Body of pancreas (tissue), 4 donors: ENCODE data around the gene NR0B1. TPM values are rescaled to one million over a fixed set of nuclear protein-coding genes. Genes with fewer than 3 reads are reported as not detected.

Experiments
- ATAC-seq: fragments of 150-250 bp; one replicate; pipeline ENCODE4 v1.9.1; 2016
- DNase-seq, 4 donors: peaks; one replicate each; pipeline ENCODE4 v3.0.0-alpha.2; 2019
- H3K27ac ChIP-seq, 4 donors: fragments of 200-600 bp; sonication (generic); 1 replicate in 3 of 4; 2 replicates in 1 of 4; pipeline versions ENCODE4 v1.5.1 to v1.6.1; 2016 to 2019; ENCODE audit warnings: mild to moderate bottlenecking in 1 of 4, mixed read lengths in 1 of 4, moderate library complexity in 1 of 4
- H3K27me3 ChIP-seq, 2 donors: fragments of 200-600 bp; sonication (generic); one replicate each; pipeline ENCODE4 v1.6.0; 2016; ENCODE audit warnings: mild to moderate bottlenecking in 1 of 2
- H3K36me3 ChIP-seq, 2 donors: fragments of 200-600 bp; sonication (generic); replicated peaks in 1 of 2; 2 replicates each; pipeline ENCODE4 v1.5.1; 2016; ENCODE audit warnings: low read depth in 2 of 2; ENCODE audit not compliant: insufficient read depth in 1 of 2
- H3K4me1 ChIP-seq: fragments of 200-600 bp; sonication (generic); one replicate; pipeline ENCODE4 v1.6.0; 2016
- H3K4me3 ChIP-seq, 2 donors: fragments of 200-600 bp; sonication (generic); 1 replicate in 1 of 2; 2 replicates in 1 of 2; pipeline ENCODE4 v1.5.1; 2016 to 2019
- H3K9me3 ChIP-seq, 3 donors: fragments of 200-600 bp; sonication (generic); 1 replicate in 2 of 3; 2 replicates in 1 of 3; pipeline ENCODE4 v1.5.1; 2016
- CTCF ChIP-seq, 7 experiments: fragments of 450-650 bp in 4 of 7; fragments of 200-600 bp in 3 of 7; sonication (generic) in 3 of 7; IDR thresholded peaks; one replicate each; pipeline ENCODE4 v1.5.1; 2016 to 2019; ENCODE audit warnings: antibody characterized with exemption in 7 of 7
- POLR2A ChIP-seq, 3 donors: fragments of 450-650 bp; IDR thresholded peaks; one replicate each; pipeline ENCODE4 v1.6.1; 2016; ENCODE audit warnings: antibody characterized with exemption in 3 of 3, mild to moderate bottlenecking in 2 of 3
- WGBS, 2 donors: methylation state at CpG; one replicate each; pipeline ENCODE4 v1.1.5; 2017; 5-methylcytosine and 5-hydroxymethylcytosine counted together
- intact Hi-C: fragments of 100-400 bp; cut with DNase I; formaldehyde crosslinking; loops from one replicate; pipeline ENCODE4 v1.15.1; 2023
- total RNA-seq, 2 donors: library from RNA; depleted of rRNA; stranded (reverse); fragments of >200 nt; gene quantifications; one replicate each; pipeline ENCODE4 v1.1.0, GENCODE V29; 2016

Gene NR0B1
- total RNA-seq, 2 donors from 2014 or later = 0.78 TPM; not detected in 1

DNA sequence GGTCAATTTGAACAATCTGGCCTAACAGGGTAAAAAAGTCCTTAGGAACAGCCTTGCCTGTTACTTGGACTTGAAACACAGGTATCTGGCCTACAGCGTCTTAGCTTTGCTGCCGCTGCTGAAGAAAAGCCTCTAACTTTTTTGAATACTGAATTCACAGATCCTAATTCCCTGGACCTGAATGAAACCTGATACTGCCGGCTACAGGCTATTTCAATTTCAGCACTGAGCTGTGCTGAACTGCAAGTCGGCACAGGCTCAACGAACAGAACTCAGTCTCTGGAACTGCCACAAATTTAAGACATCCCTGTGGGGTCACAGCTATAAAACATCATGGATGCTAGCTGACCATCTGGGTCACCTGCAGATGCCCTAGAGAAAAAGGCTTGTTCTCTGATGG lies 7.2 kb downstream of the NR0B1 start:
- Histone ChIP-seq H3K4me1 (no peaks in the 10 kb centered on the region), H3K9me3 (no peaks in the 10 kb centered on the region), H3K4me3 (no peak overlapping the region), H3K27me3 (no peaks in the 10 kb centered on the region), H3K27ac (no peak overlapping the region), H3K36me3 (no peaks in the 10 kb centered on the region)
- intact Hi-C loops = no loop called here
- WGBS, 2 donors = 10 to 26% methylated on average over 2 to 5 of the region's 5 CpGs
- ATAC-seq (no peak), DNase-seq (no peak)
- no peak for TF ChIP-seq POLR2A (IDR thresholded peaks at IDR 0.05)
- no peak for TF ChIP-seq CTCF (IDR thresholded peaks at IDR 0.05)

GRCh38 chrX:30301208-30301607 lies 8.0 kb downstream of the NR0B1 start:
- ATAC-seq = no peak
- H3K4me1 ChIP-seq = peaks cover 4% of the 10 kb centered on the region
- no peak overlapping the region for H3K4me3 ChIP-seq
- no peaks in the 10 kb centered on the region for H3K27me3 ChIP-seq
- no peak overlapping the region for H3K27ac ChIP-seq
- H3K9me3 ChIP-seq = no peaks in the 10 kb centered on the region
- no peak for DNase-seq
- intact Hi-C loops = no loop called here
- TF ChIP-seq CTCF (IDR thresholded peaks at IDR 0.05) = no peak
- H3K36me3 ChIP-seq = no peaks in the 10 kb centered on the region

DNA sequence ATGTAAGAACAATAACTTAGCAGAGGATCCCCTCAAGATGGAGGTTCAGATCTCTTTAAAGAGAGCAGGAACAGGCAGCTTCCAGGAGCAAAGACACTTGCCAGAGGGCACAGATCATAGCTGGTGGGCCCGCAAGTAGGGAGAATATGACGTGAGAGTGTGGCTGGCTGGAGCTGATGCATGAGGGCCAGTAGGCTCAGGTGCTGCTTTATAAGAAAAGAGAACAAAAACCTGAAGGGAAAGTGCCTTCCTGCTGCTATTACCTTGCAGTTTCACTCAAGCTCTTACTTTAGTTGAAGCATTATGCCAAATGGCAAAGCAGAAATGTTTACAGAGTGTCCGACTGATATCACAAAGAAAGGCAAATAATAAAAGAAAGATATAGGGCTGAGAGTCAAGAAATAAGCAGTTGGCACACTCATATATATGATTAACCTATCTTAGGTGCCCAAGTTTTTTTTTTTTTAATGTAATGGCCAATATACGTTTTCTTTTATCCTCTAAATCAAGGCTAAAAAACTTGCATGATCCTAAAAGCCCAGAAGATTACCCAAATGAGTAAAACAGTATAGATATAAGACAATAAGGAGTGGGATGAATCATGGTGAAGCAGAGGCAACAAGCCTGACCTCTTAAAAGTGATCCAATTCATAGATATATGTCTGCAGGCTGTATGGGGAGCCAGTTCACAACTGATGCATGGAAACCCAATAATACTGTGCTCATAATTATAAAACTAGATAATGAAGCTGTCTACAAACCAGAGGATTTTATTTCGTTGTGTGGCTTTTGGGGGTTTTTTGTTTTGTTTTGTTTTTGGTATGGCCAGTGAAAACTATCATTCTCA lies 12.6 kb downstream of the NR0B1 start:
- Histone ChIP-seq H3K27ac (no peak overlapping the region), H3K27me3 (no peaks in the 10 kb centered on the region), H3K4me3 (no peak overlapping the region), H3K4me1 (peaks cover 5% of the 10 kb centered on the region), H3K9me3 (no peaks in the 10 kb centered on the region), H3K36me3 (no peaks in the 10 kb centered on the region)
- WGBS, 2 donors = 43 to 53% methylated on average over 5 of the region's 5 CpGs
- intact Hi-C loops = no loop called here
- DNase-seq (no peak), ATAC-seq (no peak)
- no peak for TF ChIP-seq POLR2A (IDR thresholded peaks at IDR 0.05)
- no peak for TF ChIP-seq CTCF (IDR thresholded peaks at IDR 0.05)

DNA sequence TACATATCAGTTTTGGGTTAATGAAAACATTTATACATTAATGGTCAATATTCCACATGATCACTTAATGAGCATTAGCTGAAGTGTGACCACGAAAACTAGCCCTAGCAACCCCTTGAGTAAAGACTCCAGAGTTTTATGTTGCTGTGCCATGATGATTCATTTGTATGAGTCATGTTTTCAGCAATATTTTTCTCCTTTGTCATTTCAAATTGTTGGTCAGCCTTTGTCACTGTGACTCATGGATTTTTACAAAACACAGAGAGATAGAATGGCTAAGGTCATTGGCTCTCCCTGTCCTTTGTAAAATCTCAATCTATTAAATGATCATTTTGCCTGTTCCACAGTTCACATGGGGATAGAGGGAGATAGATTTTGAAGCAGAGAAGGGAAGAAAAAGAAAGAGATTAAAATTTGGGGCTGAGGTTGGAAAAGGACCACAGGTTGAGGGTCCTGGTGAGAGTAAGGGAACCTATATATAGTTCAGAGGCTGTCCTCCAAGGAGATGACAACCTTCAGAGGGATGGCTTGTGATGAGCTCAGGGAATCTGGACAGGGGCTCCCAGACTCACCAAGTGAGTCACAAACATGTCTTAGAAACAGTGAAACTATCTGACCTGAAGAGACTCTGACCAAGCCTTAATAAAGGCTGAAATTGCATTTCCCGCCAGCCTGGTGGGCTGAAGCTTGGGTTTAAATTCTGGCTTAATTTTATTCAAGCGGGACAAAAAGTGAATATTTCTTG lies 25.6 kb downstream of the NR0B1 start:
- no peak for TF ChIP-seq CTCF (IDR thresholded peaks at IDR 0.05)
- TF ChIP-seq POLR2A (IDR thresholded peaks at IDR 0.05) = no peak
- Histone ChIP-seq H3K4me3 (no peak overlapping the region), H3K27ac (no peak overlapping the region), H3K27me3 (no peaks in the 10 kb centered on the region), H3K9me3 (no peaks in the 10 kb centered on the region), H3K36me3 (no peaks in the 10 kb centered on the region), H3K4me1 (no peaks in the 10 kb centered on the region)
- intact Hi-C loops = no loop called here
- peak; percentile 47 for ATAC-seq
- WGBS, 2 donors = 59 to 60% methylated on average over 3 of the region's 3 CpGs
- DNase-seq = no peak
